Glutamatergic neuron (in vitro differentiated cells): ENCODE data around the gene TEX51. TPM values are rescaled to one million over a fixed set of nuclear protein-coding genes. Genes with fewer than 3 reads are reported as not detected.

Experiments used
- DNase-seq: peaks from one replicate; pipeline ENCODE4 v3.0.0; 2022
- H3K27ac Mint-ChIP-seq: one replicate; pipeline ENCODE4 v1.8.0; 2020; ENCODE audit warnings: mild to moderate bottlenecking, mixed read lengths, inconsistent platforms; ENCODE audit not compliant: unreplicated experiment
- H3K27me3 Mint-ChIP-seq: one replicate; pipeline ENCODE4 v1.8.0; 2020; ENCODE audit warnings: mild to moderate bottlenecking, moderate library complexity, mixed read lengths, inconsistent platforms; ENCODE audit not compliant: unreplicated experiment
- H3K36me3 Mint-ChIP-seq: one replicate; pipeline ENCODE4 v1.8.0; 2020; ENCODE audit warnings: mild to moderate bottlenecking, mixed read lengths, inconsistent platforms; ENCODE audit not compliant: unreplicated experiment
- H3K4me1 Mint-ChIP-seq: one replicate; pipeline ENCODE4 v1.8.0; 2020; ENCODE audit warnings: mild to moderate bottlenecking, low read depth, mixed read lengths, inconsistent platforms; ENCODE audit not compliant: unreplicated experiment
- H3K4me3 Mint-ChIP-seq: one replicate; pipeline ENCODE4 v1.8.0; 2020; ENCODE audit warnings: mild to moderate bottlenecking, mixed read lengths, inconsistent platforms; ENCODE audit not compliant: unreplicated experiment
- H3K9me3 Mint-ChIP-seq: one replicate; pipeline ENCODE4 v1.8.0; 2020; ENCODE audit warnings: mild to moderate bottlenecking, moderate library complexity, mixed read lengths, inconsistent platforms; ENCODE audit not compliant: unreplicated experiment
- total RNA-seq: library from RNA; stranded (reverse); fragmentation: NEBNext Ultra II Directional; extraction: Animal tissue kit (Norgen Biotek cat#: 25700); gene quantifications from one replicate; pipeline ENCODE4 v1.2.1, GENCODE V29; 2021; ENCODE audit not compliant: unreplicated experiment
- TF ChIP-seq, protein P1 (sequence below): fragments of 200-600 bp; sonication (generic); IDR thresholded peaks from one replicate; pipeline ENCODE4 v1.5.0; 2021; ENCODE audit not compliant: partially characterized antibody, unreplicated experiment

The TEX51 gene
- total RNA-seq, 1 donor from 2014 or later: not detected

DNA sequence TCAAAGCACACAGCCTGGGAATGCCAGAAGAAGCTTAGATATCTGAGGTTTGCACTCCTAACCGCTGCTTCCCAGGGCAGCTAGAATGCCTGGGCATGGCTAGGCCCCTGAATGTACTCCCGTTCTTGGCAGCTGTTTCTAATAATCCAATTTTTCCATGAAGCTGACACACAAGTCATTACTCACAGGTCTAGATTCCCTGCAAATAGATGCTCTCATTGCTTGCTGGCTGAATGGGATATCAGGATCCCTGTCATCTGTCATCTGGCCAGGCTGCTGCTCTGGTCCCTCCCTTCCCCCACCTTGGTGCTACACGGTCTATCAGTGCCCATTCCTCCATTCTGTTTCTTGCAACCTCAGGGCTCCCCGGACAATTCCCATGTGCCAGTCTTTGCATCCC lies 40.7 kb upstream of the TEX51 start:
- H3K27ac Mint-ChIP-seq: no peak overlapping the region
- TF ChIP-seq, protein P1, sequence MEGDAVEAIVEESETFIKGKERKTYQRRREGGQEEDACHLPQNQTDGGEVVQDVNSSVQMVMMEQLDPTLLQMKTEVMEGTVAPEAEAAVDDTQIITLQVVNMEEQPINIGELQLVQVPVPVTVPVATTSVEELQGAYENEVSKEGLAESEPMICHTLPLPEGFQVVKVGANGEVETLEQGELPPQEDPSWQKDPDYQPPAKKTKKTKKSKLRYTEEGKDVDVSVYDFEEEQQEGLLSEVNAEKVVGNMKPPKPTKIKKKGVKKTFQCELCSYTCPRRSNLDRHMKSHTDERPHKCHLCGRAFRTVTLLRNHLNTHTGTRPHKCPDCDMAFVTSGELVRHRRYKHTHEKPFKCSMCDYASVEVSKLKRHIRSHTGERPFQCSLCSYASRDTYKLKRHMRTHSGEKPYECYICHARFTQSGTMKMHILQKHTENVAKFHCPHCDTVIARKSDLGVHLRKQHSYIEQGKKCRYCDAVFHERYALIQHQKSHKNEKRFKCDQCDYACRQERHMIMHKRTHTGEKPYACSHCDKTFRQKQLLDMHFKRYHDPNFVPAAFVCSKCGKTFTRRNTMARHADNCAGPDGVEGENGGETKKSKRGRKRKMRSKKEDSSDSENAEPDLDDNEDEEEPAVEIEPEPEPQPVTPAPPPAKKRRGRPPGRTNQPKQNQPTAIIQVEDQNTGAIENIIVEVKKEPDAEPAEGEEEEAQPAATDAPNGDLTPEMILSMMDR: no peak

DNA sequence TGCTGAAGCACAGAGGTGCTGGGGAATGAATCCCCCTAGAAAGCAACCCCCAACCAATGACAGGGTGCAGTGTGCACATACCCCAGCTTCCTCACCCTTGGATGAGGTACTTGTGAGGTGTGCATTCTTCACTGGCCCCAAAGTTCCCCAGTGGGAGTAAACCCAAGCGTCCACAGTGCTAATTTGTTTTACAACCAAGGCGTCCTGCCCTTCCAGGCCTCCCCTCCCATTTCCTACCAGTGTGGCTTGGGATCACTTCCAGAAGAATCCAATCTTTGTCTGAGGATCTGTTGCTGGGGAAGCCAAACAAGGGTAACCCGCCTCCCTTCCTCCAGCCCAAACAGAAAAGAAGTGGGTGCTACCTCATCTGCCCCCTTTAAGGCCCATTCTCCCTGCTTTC lies 40.3 kb upstream of the TEX51 start:
- peaks cover 2% of the 10 kb centered on the region for H3K36me3 Mint-ChIP-seq
- H3K4me3 Mint-ChIP-seq: no peak overlapping the region
- TF ChIP-seq, protein P1: no peak
- H3K27me3 Mint-ChIP-seq: peaks cover 2% of the 10 kb centered on the region
- DNase-seq: no peak
- peaks cover 3% of the 10 kb centered on the region for H3K9me3 Mint-ChIP-seq
- no peak overlapping the region for H3K27ac Mint-ChIP-seq
- peaks cover 15% of the 10 kb centered on the region for H3K4me1 Mint-ChIP-seq

More for the DNA sequence above, 40.7 kb upstream of the TEX51 start:
- H3K4me3 Mint-ChIP-seq: no peak overlapping the region
- H3K27me3 Mint-ChIP-seq: peaks cover 2% of the 10 kb centered on the region
- H3K36me3 Mint-ChIP-seq: peaks cover 6% of the 10 kb centered on the region
- peaks cover 3% of the 10 kb centered on the region for H3K9me3 Mint-ChIP-seq
- peaks cover 15% of the 10 kb centered on the region for H3K4me1 Mint-ChIP-seq
- no peak for DNase-seq

DNA sequence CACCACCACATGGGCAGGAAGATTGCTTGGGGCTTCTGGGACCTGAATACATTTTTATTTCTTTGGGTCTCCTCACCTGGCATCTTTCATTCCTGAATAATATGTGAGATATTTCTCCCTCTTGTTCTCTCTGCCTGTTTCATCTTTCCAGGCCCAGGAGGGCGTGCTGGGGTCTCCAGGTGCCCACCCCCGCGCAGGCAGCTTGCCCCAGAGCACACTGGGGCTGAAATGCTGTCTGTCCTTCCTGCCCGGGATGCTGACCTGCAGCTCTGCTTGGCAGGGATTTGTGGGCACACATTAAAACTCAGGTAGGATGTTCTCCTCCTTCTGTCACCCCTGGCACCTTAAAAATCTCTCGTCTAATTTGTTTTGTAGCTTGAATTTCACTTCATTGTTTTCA lies 39.7 kb upstream of the TEX51 start:
- H3K36me3 Mint-ChIP-seq: no peaks in the 10 kb centered on the region
- H3K4me1 Mint-ChIP-seq: peaks cover 15% of the 10 kb centered on the region
- TF ChIP-seq, protein P1: no peak
- H3K27me3 Mint-ChIP-seq: peaks cover 2% of the 10 kb centered on the region
- no peak overlapping the region for H3K4me3 Mint-ChIP-seq
- H3K9me3 Mint-ChIP-seq: peaks cover 3% of the 10 kb centered on the region
- DNase-seq: no peak
- no peak overlapping the region for H3K27ac Mint-ChIP-seq

DNA sequence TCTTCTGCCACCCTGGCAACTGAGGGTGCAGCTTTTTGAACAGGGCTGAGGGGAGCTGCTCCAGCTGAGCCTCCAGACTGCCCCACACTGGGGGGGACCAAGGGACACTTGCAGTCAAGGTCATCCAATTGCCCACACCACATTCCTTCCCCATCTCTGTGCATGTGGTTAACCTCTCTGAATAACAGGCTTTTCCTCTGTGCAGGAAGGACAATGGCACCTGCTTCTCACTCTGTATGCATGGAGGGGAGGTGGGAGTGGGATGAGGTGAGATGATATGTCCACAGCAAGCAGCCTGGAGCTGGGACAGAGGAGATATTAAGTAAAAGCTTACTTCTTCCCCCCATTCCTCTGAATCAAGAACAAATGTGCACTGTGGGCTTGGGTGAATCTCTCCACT lies 39.1 kb upstream of the TEX51 start:
- TF ChIP-seq, protein P1: no peak
- Mint-ChIP-seq H3K9me3 (peaks cover 3% of the 10 kb centered on the region), H3K4me3 (no peak overlapping the region), H3K27ac (no peak overlapping the region), H3K27me3 (peaks cover 2% of the 10 kb centered on the region), H3K36me3 (no peaks in the 10 kb centered on the region), H3K4me1 (peaks cover 15% of the 10 kb centered on the region)
- DNase-seq: no peak

DNA sequence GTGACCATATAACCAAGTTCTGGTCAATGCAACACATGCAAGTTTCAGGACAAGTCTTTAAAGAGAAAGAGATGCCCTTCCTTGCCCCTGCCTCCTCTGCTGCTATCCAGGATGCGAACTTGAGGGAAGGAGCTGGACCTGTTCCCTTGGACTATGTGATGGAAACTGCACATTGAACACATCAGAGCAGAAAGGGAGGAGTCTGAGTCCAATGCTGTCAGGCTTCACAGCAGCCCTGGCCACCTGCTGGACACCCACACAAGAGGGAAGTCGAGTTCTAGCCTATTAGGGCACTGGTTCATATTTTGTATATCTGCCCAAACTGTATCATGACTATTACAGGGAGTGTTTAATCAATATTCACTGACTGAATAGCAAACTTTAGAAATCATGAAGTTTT lies 38.3 kb upstream of the TEX51 start:
- TF ChIP-seq, protein P1: no peak
- peaks cover 15% of the 10 kb centered on the region for H3K4me1 Mint-ChIP-seq

More for the DNA sequence above, 38.3 kb upstream of the TEX51 start:
- Mint-ChIP-seq H3K9me3 (peaks cover 3% of the 10 kb centered on the region), H3K27ac (no peak overlapping the region), H3K27me3 (peaks cover 2% of the 10 kb centered on the region), H3K4me3 (no peak overlapping the region), H3K36me3 (no peaks in the 10 kb centered on the region)
- no peak for DNase-seq
